K562 (cell line): Measurements from ENCODE around the gene MYLK4. TPM values are rescaled to one million over a fixed set of nuclear protein-coding genes. Genes with fewer than 3 reads are reported as not detected.
A peak's percentile ranks its signal among the peaks of the same experiment; 100 is the strongest.

ENCODE experiments used
- BACH1 ChIP-seq: fragments of 200-800 bp; sonication (Bioruptor generic); IDR thresholded peaks from 2 replicates; pipeline ENCODE4 v1.6.1; 2016; ENCODE audit warnings: missing genetic modification characterization, missing compliant biosample characterization
- CTCF ChIP-seq, 3 experiments: IDR thresholded peaks in 2 of 3; conservative IDR thresholded peaks in 1 of 3; 2 replicates each; pipeline ENCODE4 v1.5.1; 2011 to 2012; ENCODE audit warnings: low read length in 3 of 3, mild to moderate bottlenecking in 3 of 3, control low read depth in 2 of 3, improper control_type of control experiment in 1 of 3, inconsistent platforms in 1 of 3, low read depth in 1 of 3, mixed read lengths in 1 of 3, moderate library complexity in 1 of 3; ENCODE audit not compliant: insufficient read depth in 2 of 3
- FOXK2 ChIP-seq, 2 experiments: fragments of 450-650 bp; IDR thresholded peaks in 1 of 2; conservative IDR thresholded peaks in 1 of 2; 2 replicates each; pipeline ENCODE4 v1.6.1; 2016; ENCODE audit warnings: low read depth in 2 of 2, mild to moderate bottlenecking in 1 of 2
- ILK ChIP-seq: fragments of 450-650 bp; IDR thresholded peaks from 2 replicates; pipeline ENCODE4 v1.6.1; 2016; ENCODE audit warnings: missing genetic modification characterization, low read depth, mild to moderate bottlenecking, missing compliant biosample characterization, moderate library complexity, borderline replicate concordance
- JUNB ChIP-seq: fragments of 450-650 bp; formaldehyde crosslinking; conservative IDR thresholded peaks from 2 replicates; pipeline ENCODE4 v1.4.0; 2020; ENCODE audit warnings: mild to moderate bottlenecking
- MEIS2 ChIP-seq: fragments of 450-650 bp; IDR thresholded peaks from 2 replicates; pipeline ENCODE4 v1.6.1; 2014; ENCODE audit warnings: mild to moderate bottlenecking; ENCODE audit not compliant: partially characterized antibody
- MTA3 ChIP-seq: fragments of 450-650 bp; formaldehyde crosslinking; IDR thresholded peaks from 2 replicates; pipeline ENCODE4 v1.6.1; 2017; ENCODE audit warnings: mild to moderate bottlenecking, borderline replicate concordance
- NFXL1 ChIP-seq: fragments of 450-650 bp; formaldehyde crosslinking; IDR thresholded peaks from 2 replicates; pipeline ENCODE4 v1.4.0; 2021; ENCODE audit warnings: mild to moderate bottlenecking
- NR2C1 ChIP-seq, 2 experiments: fragments of 450-650 bp; IDR thresholded peaks; 2 replicates each; pipeline ENCODE4 v1.6.1; 2017; ENCODE audit warnings: mild to moderate bottlenecking in 2 of 2, antibody characterized with exemption in 1 of 2, inconsistent platforms in 1 of 2, missing compliant biosample characterization in 1 of 2, missing genetic modification characterization in 1 of 2
- POLR2H ChIP-seq: IDR thresholded peaks from 2 replicates; pipeline ENCODE4 v1.6.1; 2016; ENCODE audit warnings: missing genetic modification characterization, low read depth, mild to moderate bottlenecking, control low read depth, missing compliant biosample characterization, moderate library complexity
- ZNF12 ChIP-seq: sonication (generic); formaldehyde crosslinking; IDR thresholded peaks from 2 replicates; pipeline ENCODE4 v1.4.0; 2020; ENCODE audit warnings: mild to moderate bottlenecking, missing genetic modification reagents
- ZNF197 ChIP-seq: fragments of 200-800 bp; sonication (Bioruptor generic); IDR thresholded peaks from 2 replicates; pipeline ENCODE4 v1.6.1; 2016; ENCODE audit warnings: low read depth, missing genetic modification characterization, missing compliant biosample characterization
- ZNF3 ChIP-seq: fragments of 250-450 bp; sonication (Bioruptor Pico); IDR thresholded peaks from 2 replicates; pipeline ENCODE4 v1.5.0; 2021; ENCODE audit warnings: mild to moderate bottlenecking, moderate library complexity
- ZNF639 ChIP-seq, 2 experiments: fragments of 200-800 bp in 1 of 2; sonication (Bioruptor generic) in 1 of 2; sonication (generic) in 1 of 2; formaldehyde crosslinking in 1 of 2; IDR thresholded peaks in 1 of 2; conservative IDR thresholded peaks in 1 of 2; 2 replicates each; pipeline versions ENCODE4 v1.5.0 to v1.6.1; 2016 to 2020; ENCODE audit warnings: missing compliant biosample characterization in 1 of 2, missing genetic modification characterization in 1 of 2, missing genetic modification reagents in 1 of 2
- ZNF778 ChIP-seq: fragments of 450-650 bp; formaldehyde crosslinking; IDR thresholded peaks from 2 replicates; pipeline ENCODE4 v1.4.0; 2020; ENCODE audit warnings: mild to moderate bottlenecking, moderate library complexity
- polyA plus RNA-seq, 8 experiments: library from polyadenylated mRNA; depleted of rRNA in 4 of 8; stranded (reverse) in 5 of 8; unstranded in 3 of 8; fragments of >200 nt; fragmentation: Nextera tagmentation in 2 of 8; fragmentation: Illumina TruSeq in 1 of 8; extraction: Ambion mirVana in 2 of 8; extraction: Trizol in 1 of 8; gene quantifications; 2 replicates each; pipeline versions ENCODE4 v1.2.1 to v1.2.3, GENCODE V29; 2011 to 2014; ENCODE audit warnings: inconsistent platforms in 1 of 8, missing spikeins in 1 of 8
- total RNA-seq, 7 experiments: library from RNA; depleted of rRNA in 6 of 7; stranded (reverse); fragments of >200 nt in 6 of 7; fragmentation: Illumina TruSeq in 2 of 7; extraction: Trizol in 2 of 7; gene quantifications; 2 replicates each; pipeline versions ENCODE4 v1.2.1 to v1.2.3, GENCODE V29; 2011 to 2021; ENCODE audit warnings: low replicate concordance in 1 of 7
- TF ChIP-seq, protein P1 (sequence below): sonication (generic); formaldehyde crosslinking; IDR thresholded peaks from 2 replicates; pipeline ENCODE4 v1.8.0; 2022; ENCODE audit warnings: mild to moderate bottlenecking, missing genetic modification reagents, borderline replicate concordance

The MYLK4 gene
- total and polyA plus RNA-seq, 9 of the 15 experiments (the other 6 are each of a cell fraction or from before 2014, with no cell fraction given) = 0.01 to 0.15 (median 0.06) TPM

GRCh38 chr6:2733324-2733723 is 17.4 kb downstream of the MYLK4 start (continued):
- no peak for TF ChIP-seq ZNF778 (CRISPR knock-in tag)
- TF ChIP-seq ILK (tag) = no peak
- peak in 1 of 2 experiments; percentile 83; a peak in 2 of 4 replicates for TF ChIP-seq ZNF639 (CRISPR knock-in tag; conservative IDR thresholded peaks at IDR 0.05 in 1 of 2, IDR thresholded peaks at IDR 0.05 in 1 of 2)
- TF ChIP-seq CTCF (IDR thresholded peaks at IDR 0.05 in 2 of 3, conservative IDR thresholded peaks at IDR 0.05 in 1 of 3; ENCODE audit: insufficient read depth in 2 of 3, low read depth in 1 of 3, low read length in 3 of 3) = no peak
- no peak for TF ChIP-seq ZNF3
- no peak for TF ChIP-seq MEIS2
- TF ChIP-seq, protein P1, sequence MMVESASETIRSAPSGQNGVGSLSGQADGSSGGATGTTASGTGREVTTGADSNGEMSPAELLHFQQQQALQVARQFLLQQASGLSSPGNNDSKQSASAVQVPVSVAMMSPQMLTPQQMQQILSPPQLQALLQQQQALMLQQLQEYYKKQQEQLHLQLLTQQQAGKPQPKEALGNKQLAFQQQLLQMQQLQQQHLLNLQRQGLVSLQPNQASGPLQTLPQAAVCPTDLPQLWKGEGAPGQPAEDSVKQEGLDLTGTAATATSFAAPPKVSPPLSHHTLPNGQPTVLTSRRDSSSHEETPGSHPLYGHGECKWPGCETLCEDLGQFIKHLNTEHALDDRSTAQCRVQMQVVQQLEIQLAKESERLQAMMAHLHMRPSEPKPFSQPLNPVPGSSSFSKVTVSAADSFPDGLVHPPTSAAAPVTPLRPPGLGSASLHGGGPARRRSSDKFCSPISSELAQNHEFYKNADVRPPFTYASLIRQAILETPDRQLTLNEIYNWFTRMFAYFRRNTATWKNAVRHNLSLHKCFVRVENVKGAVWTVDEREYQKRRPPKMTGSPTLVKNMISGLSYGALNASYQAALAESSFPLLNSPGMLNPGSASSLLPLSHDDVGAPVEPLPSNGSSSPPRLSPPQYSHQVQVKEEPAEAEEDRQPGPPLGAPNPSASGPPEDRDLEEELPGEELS (CRISPR knock-in tag) = no peak
- TF ChIP-seq ZNF197 (CRISPR knock-in tag) = peak; percentile 73; the same call in 1 of the 2 replicates
- no peak; a peak in 1 of 4 replicates for TF ChIP-seq FOXK2 (conservative IDR thresholded peaks at IDR 0.05 in 1 of 2, IDR thresholded peaks at IDR 0.05 in 1 of 2; ENCODE audit: low read depth in 2 of 2)
- TF ChIP-seq NR2C1 (IDR thresholded peaks at IDR 0.05) = no peak
- TF ChIP-seq NR2C1 (tag; IDR thresholded peaks at IDR 0.05) = no peak
- peak; percentile 75 for TF ChIP-seq POLR2H
- TF ChIP-seq ZNF12 (CRISPR knock-in tag) = no peak
- no peak for TF ChIP-seq NFXL1 (CRISPR knock-in tag)
- peak; percentile 40; the same call in 1 of the 2 replicates for TF ChIP-seq MTA3
- no peak for TF ChIP-seq BACH1
- TF ChIP-seq JUNB (CRISPR knock-in tag) = no peak
